DOHH2 (cell line): Measurements from ENCODE around the gene SLC9C2.

Source experiments
- H3F3A ChIP-seq: fragments of 200-600 bp; sonication (generic), shearing (Covaris generic); 2 replicates; pipeline ENCODE4 v1.6.0; 2016; ENCODE audit warnings: antibody characterized with exemption, mild to moderate bottlenecking; ENCODE audit not compliant: control insufficient read depth, insufficient read depth
- H3K27ac ChIP-seq: fragments of 200-600 bp; sonication (generic); 2 replicates; pipeline ENCODE4 v1.5.1; 2014; ENCODE audit warnings: low read depth, mild to moderate bottlenecking, low read length, moderate library complexity
- H3K27me3 ChIP-seq: fragments of 200-600 bp; sonication (generic); 2 replicates; pipeline ENCODE4 v1.6.1; 2014; ENCODE audit warnings: mild to moderate bottlenecking, low read length, mixed read lengths; ENCODE audit not compliant: control insufficient read depth
- H3K36me3 ChIP-seq: fragments of 200-600 bp; sonication (generic); 2 replicates; pipeline ENCODE4 v1.6.1; 2014; ENCODE audit warnings: mild to moderate bottlenecking, low read length, moderate library complexity, mixed read lengths; ENCODE audit not compliant: control insufficient read depth
- H3K4me1 ChIP-seq: fragments of 200-600 bp; sonication (generic); 2 replicates; pipeline ENCODE4 v1.6.1; 2014; ENCODE audit warnings: mild to moderate bottlenecking, low read length, mixed read lengths; ENCODE audit not compliant: control insufficient read depth
- H3K4me2 ChIP-seq: fragments of 200-600 bp; sonication (generic); 2 replicates; pipeline ENCODE4 v1.6.0; 2014; ENCODE audit warnings: mild to moderate bottlenecking, low read length, moderate library complexity
- H3K4me3 ChIP-seq: fragments of 200-600 bp; sonication (generic); 2 replicates; pipeline ENCODE4 v1.5.1; 2014; ENCODE audit warnings: mild to moderate bottlenecking, low read length, mixed read lengths
- H3K79me2 ChIP-seq: fragments of 200-600 bp; sonication (generic); 2 replicates; pipeline ENCODE4 v1.6.1; 2014; ENCODE audit warnings: mild to moderate bottlenecking, low read length, mixed read lengths; ENCODE audit not compliant: control insufficient read depth
- H3K9me2 ChIP-seq: fragments of 200-600 bp; sonication (generic); replicated peaks from 2 replicates; pipeline ENCODE4 v1.6.1; 2014; ENCODE audit warnings: mild to moderate bottlenecking, low read length, mixed read lengths; ENCODE audit not compliant: control insufficient read depth
- H3K9me3 ChIP-seq: fragments of 200-600 bp; sonication (generic); 2 replicates; pipeline ENCODE4 v1.6.1; 2014; ENCODE audit warnings: antibody characterized with exemption, low read length, mixed read lengths; ENCODE audit not compliant: control insufficient read depth, insufficient read depth
- H4K20me1 ChIP-seq: fragments of 200-600 bp; sonication (generic); 2 replicates; pipeline ENCODE4 v1.6.0; 2014; ENCODE audit warnings: low read depth, mild to moderate bottlenecking, antibody characterized with exemption, low read length, moderate library complexity; ENCODE audit not compliant: control insufficient read depth, insufficient read depth
- EZH2phosphoT487 ChIP-seq: fragments of 200-600 bp; sonication (generic); IDR thresholded peaks from 2 replicates; pipeline ENCODE4 v1.6.1; 2017; ENCODE audit warnings: borderline replicate concordance, mild to moderate bottlenecking, antibody characterized with exemption, low read length, moderate library complexity, mixed read lengths
- TF ChIP-seq, protein P1 (sequence below): fragments of 200-600 bp; sonication (generic); IDR thresholded peaks from one replicate; pipeline ENCODE4 v1.5.1; 2014; ENCODE audit warnings: antibody characterized with exemption, mild to moderate bottlenecking, low read depth, low read length; ENCODE audit not compliant: poor library complexity, severe bottlenecking

SLC9C2 gene

DNA sequence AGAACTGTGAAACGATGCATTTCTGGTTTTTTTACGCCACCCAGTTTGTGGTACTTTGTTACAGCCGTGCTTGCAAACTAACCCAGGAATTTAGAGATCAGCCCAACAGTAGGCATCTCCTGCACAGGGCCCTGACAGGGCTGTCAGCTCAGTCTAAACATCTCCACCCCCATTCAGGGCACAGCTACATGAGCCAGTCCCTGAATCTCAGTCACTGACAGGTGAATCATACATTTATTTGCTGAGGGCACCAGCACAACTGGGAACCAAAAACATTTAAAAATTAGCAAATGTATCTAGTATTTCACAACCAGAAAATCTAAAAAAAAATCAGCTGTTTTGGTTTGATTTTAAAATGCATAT lies 95.0 kb downstream of the SLC9C2 start:
- Histone ChIP-seq H4K20me1 (no peaks in the 10 kb centered on the region), H3K9me2 (no peaks in the 10 kb centered on the region), H3K36me3 (no peaks in the 10 kb centered on the region), H3K27me3 (no peaks in the 10 kb centered on the region), H3F3A (no peaks in the 10 kb centered on the region), H3K9me3 (no peaks in the 10 kb centered on the region), H3K27ac (no peak overlapping the region), H3K4me1 (no peaks in the 10 kb centered on the region), H3K79me2 (no peaks in the 10 kb centered on the region), H3K4me2 (no peak overlapping the region), H3K4me3 (no peak overlapping the region)
- TF ChIP-seq, protein P1, sequence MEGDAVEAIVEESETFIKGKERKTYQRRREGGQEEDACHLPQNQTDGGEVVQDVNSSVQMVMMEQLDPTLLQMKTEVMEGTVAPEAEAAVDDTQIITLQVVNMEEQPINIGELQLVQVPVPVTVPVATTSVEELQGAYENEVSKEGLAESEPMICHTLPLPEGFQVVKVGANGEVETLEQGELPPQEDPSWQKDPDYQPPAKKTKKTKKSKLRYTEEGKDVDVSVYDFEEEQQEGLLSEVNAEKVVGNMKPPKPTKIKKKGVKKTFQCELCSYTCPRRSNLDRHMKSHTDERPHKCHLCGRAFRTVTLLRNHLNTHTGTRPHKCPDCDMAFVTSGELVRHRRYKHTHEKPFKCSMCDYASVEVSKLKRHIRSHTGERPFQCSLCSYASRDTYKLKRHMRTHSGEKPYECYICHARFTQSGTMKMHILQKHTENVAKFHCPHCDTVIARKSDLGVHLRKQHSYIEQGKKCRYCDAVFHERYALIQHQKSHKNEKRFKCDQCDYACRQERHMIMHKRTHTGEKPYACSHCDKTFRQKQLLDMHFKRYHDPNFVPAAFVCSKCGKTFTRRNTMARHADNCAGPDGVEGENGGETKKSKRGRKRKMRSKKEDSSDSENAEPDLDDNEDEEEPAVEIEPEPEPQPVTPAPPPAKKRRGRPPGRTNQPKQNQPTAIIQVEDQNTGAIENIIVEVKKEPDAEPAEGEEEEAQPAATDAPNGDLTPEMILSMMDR, result no peak
- TF ChIP-seq EZH2phosphoT487, result no peak

DNA sequence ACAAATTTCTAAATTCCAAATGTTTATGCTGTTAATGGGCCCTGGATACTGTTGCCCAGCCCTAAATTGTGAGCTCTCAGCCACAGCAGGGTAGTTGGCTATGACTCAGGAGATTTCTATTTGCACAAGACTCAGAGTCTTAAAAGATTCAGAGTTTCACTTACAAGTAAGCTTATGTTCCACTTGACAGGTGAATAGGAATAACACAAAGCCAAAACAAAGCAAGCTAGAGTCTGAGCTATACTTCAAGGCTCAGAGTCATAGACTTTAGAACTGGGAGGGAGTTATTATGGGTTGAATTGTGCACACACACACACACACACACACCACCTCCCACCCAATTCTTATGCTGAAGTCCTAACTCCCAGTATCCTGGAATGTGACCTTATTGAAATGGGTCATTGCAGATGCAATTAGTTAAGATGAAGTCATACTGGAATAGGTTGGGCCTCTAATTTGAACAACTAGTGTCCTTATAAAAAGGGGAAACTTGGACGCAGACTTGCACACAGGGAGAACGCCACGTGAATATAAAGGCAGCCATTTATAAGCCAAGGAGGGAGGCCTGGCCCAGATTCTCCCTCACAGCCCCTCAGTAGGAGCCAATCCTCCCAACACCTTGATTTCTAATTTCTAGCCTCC lies 95.5 kb downstream of the SLC9C2 start:
- Histone ChIP-seq H3K4me3 (no peak overlapping the region), H3K27me3 (no peaks in the 10 kb centered on the region), H4K20me1 (no peaks in the 10 kb centered on the region), H3K9me2 (no peaks in the 10 kb centered on the region), H3K27ac (no peak overlapping the region), H3F3A (no peaks in the 10 kb centered on the region), H3K9me3 (no peaks in the 10 kb centered on the region), H3K36me3 (no peaks in the 10 kb centered on the region), H3K79me2 (no peaks in the 10 kb centered on the region), H3K4me2 (no peak overlapping the region), H3K4me1 (no peaks in the 10 kb centered on the region)
- no peak for TF ChIP-seq EZH2phosphoT487
- TF ChIP-seq, protein P1, result no peak

DNA sequence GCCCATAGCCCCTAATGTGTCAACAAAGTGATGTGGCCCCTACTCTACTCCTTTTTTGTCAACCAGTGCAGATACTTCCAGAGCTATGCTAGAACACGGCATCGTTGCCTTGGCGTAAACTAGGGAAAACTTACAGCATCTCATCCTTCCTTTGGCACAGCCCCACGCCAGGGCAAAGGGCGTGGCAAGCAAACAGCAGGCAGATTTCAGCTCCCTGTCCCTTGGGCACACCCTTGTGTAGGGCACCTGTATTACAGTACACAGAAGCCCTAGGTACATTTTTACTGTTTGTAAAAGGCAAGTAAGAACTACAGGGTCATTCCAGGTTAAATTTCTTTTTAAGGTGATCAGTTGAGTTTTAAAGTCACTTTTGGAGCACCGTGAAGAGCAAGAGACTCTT lies 96.4 kb downstream of the SLC9C2 start:
- Histone ChIP-seq H3F3A (no peaks in the 10 kb centered on the region), H3K79me2 (no peaks in the 10 kb centered on the region), H3K4me2 (no peak overlapping the region), H3K9me2 (no peaks in the 10 kb centered on the region), H3K27me3 (no peaks in the 10 kb centered on the region), H3K4me3 (no peak overlapping the region), H3K4me1 (no peaks in the 10 kb centered on the region), H3K27ac (no peak overlapping the region), H4K20me1 (no peaks in the 10 kb centered on the region), H3K36me3 (no peaks in the 10 kb centered on the region), H3K9me3 (no peaks in the 10 kb centered on the region)
- TF ChIP-seq, protein P1, result no peak
- TF ChIP-seq EZH2phosphoT487, result no peak
